HG02870 (cell line): ENCODE results near the gene ALX4.
A peak's percentile ranks its signal among the peaks of the same experiment; 100 is the strongest.

Experiments used
- ATAC-seq: cut with Tn5 transposase; IDR thresholded peaks from one replicate; pipeline ENCODE4 v1.9.1; 2021; ENCODE audit warnings: mild to moderate bottlenecking, moderate library complexity; ENCODE audit not compliant: unreplicated experiment

The ALX4 gene

DNA sequence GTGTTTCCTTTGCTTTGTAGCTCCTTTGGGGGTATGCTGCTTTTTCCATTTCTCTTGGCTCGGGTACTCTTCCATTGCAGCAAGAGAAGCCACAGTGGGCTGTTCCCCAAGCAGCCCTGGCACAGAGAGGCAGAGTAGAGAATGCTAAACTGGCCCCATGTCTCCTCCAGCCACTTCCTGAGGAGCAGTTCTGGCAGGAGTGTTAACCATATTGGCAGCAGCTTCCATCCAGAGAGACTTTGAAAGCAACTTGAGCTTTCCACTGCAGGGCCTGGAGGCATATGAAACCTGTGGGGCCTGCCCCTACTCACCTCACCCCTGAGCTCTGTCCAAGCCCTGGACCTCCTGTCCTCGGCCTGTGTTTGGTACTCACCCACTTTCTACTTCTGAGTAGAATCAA, 61.8 kb downstream of the ALX4 start:
- no peak for ATAC-seq

DNA sequence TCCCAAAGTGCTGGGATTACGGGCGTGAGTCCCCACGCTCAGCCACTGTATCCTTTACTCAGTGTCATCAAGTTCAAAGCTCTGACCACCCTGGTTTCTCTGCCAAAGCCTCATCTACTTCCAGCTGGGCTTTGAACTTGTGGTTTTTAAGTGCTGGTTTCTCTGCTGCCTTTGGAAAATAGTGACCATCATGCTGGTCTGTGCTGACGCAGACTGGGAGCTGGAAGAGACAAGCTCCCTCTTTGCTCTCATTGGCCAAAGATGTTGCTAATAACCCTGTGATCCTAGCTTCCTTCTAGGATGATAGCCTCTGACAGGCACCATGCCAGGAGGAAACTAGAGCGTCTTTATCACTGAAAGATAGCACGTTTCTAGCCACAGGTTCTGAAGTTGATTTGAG, 62.4 kb downstream of the ALX4 start:
- no peak for ATAC-seq

DNA sequence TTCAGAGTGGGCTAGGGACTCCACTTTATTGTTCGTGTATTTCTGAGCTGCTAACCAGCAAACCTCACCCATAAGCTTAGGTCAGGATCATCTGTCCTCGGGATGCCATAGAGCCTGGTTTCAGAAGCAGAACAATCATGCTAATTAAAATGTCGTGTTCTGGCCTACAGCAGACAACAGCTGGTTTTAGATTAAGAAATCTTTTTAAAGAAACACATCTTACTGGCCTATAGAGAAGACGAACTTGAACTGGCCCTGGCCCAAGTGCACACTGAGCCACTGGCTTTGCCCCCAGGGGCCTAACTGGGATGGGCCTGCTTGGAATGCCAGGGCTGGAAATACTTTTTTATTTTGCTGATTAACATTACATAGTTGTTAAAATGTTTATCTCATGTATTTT, 63.2 kb downstream of the ALX4 start:
- no peak for ATAC-seq

- ATAC-seq: no peak
These were observed 65.2 kb downstream of the ALX4 start for GRCh38 chr11:44244639-44245310.

- no peak for ATAC-seq
These were observed 66.2 kb downstream of the ALX4 start for GRCh38 chr11:44243595-44244343.

- ATAC-seq: no peak
These were observed 66.9 kb downstream of the ALX4 start for GRCh38 chr11:44243086-44243485.

DNA sequence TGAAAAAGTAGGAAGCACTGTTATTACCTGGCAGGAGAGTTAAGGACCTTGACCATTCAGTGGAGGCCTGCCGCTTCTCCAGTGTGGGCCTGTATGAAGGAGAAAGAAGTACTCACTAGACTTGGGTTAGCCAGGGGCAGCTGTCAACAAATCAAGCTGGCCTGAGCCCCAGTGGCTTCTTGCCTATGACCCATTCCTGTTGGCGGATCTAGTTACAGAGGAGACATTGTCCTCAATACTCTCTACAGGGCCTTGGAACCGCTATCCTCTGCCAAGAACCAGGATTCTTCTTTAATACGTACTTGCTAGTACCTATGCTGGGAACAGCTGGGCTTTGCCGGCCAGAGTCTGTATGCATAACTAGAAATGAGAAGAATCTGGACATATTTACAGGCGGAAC, 68.1 kb downstream of the ALX4 start:
- ATAC-seq: no peak

DNA sequence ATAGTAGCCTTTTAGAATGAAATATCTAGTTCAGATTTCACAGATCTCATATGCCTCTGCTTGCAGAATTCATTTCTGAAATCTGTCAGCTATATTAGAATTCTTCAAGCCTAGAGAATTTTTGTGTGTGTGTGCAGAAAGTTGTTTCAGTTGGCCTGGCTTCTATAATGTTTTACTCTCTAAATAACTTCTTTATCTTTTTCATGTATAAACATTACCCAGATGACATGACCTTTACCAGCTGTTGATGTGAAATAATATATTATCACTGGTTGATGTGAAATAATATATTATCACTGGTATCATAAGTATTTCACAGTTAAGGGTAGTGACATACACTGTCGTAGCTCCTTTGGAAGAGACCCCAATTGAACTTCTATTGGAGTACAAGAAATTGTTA, 72.8 kb downstream of the ALX4 start:
- ATAC-seq: no peak

DNA sequence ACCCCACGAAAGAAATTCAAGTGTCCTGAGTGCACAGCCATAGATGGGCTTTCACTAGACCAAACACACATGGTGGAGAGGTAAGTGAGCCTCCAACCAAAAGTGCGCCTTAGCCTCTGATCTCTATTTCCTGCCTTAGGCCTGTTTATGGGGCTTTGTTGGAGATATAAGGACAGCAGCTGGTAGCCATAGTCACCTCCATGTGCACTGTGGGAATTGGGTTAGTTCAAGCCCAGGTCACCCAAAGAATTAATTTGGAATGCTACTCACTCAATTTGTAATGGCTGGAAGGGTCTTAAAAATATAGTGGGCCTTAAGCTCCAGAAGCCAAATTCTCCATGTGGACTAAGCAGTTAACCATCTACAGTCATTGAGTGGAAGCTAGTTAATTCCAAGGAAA, 73.6 kb downstream of the ALX4 start:
- no peak for ATAC-seq

DNA sequence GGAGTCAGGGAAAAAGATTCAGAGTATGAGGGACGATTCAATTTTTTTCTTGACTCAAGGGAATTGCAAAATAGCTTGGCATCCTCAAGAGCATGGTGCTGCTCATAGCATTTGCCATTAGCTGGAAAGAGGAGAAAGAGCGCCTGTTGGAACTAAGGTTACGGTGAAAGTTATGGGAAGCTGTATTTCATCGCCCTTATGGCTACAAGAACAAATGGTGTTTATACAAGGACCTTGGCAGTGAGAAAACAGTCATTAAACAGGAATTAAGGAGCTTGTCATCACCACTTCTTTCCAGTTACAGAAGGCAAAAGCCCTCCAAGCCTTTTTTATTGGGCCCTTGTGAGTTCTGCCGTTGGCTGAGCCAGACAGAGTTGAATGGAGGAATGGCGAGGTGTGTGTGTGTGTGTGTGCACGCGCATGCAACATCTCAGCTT, 74.2 kb downstream of the ALX4 start:
- no peak for ATAC-seq

DNA sequence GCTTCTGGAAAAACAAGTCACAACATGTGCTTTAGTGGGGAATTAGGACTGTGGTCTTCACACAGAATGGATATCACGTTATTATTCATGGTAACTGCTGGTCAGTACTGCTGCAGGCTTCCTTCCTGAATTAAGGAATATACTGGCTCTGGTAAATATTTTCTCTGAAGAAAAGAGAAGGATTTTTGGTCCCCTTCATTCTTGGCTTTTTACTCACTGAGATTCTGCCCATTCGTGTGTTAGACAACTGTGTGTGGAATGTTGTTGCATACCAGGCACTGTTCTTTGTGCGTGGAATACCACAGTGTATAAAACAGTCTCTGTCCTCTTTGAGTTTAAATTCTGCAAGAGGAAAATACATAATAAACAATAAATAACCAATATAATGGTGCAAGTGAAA, 80.3 kb downstream of the ALX4 start:
- ATAC-seq: no peak

- no peak for ATAC-seq
These were observed 80.8 kb downstream of the ALX4 start for GRCh38 chr11:44229098-44229497.

- ATAC-seq: no peak
These were observed 81.6 kb downstream of the ALX4 start for GRCh38 chr11:44228379-44228778.

DNA sequence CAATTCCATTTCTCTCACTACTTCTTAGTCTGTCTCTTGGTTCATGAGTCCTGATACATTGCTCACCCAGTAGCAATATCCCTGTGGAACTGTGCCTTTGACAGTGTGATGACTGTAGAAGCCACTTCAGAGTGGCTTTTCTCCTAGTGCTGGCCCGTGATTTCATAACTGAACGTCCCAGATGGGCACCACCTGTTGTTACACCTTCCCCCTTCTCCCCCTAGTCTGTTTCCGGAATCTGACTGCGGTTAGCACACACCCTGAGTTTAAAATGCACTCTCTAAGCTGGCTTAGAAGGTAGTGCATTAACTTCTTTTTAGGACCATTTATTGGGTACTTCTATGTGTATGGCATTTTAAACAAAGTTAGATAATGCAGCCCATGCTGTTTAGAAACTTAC, 83.0 kb downstream of the ALX4 start:
- ATAC-seq: peak; percentile 54

GRCh38 chr11:44226490-44226889, 83.4 kb downstream of the ALX4 start:
- no peak for ATAC-seq

GRCh38 chr11:44224867-44225501, 85.0 kb downstream of the ALX4 start:
- ATAC-seq: no peak

GRCh38 chr11:44223238-44223637, 86.7 kb downstream of the ALX4 start:
- no peak for ATAC-seq

- ATAC-seq: no peak
These were observed 87.9 kb downstream of the ALX4 start for GRCh38 chr11:44221992-44222391.

GRCh38 chr11:44221456-44221855, 88.5 kb downstream of the ALX4 start:
- ATAC-seq: no peak

- ATAC-seq: no peak
These were observed 89.8 kb downstream of the ALX4 start for GRCh38 chr11:44219830-44220796.

- ATAC-seq: no peak
These were observed 92.5 kb downstream of the ALX4 start for GRCh38 chr11:44217432-44217831.
